NCI-H345 (cell line): ENCODE results near the gene MUC5B.
"Not testable (repeated sequence)": the region's sequence is repeated elsewhere in the genome, so short reads cannot be mapped to it uniquely, and the experiment has no call there.

ENCODE experiments used
- DNase-seq: peaks from one replicate; lab custom pipeline; 2025; lab: John Stamatoyannopoulos, UW

Gene MUC5B

DNA sequence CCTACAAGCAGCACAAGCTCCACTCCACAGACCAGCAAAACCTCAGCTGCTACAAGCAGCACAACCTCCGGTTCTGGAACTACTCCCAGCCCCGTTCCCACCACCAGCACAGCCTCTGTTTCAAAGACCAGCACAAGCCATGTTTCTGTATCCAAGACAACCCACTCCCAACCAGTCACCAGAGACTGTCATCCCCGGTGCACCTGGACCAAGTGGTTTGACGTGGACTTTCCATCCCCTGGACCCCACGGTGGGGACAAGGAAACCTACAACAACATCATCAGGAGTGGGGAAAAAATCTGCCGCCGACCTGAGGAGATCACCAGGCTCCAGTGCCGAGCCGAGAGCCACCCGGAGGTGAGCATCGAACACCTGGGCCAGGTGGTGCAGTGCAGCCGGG is 33.0 kb upstream of the MUC5B start:
- not testable (repeated sequence) for DNase-seq

GRCh38 chr11:1191786-1192470 is 30.9 kb upstream of the MUC5B start:
- DNase-seq = not testable (repeated sequence)

DNA sequence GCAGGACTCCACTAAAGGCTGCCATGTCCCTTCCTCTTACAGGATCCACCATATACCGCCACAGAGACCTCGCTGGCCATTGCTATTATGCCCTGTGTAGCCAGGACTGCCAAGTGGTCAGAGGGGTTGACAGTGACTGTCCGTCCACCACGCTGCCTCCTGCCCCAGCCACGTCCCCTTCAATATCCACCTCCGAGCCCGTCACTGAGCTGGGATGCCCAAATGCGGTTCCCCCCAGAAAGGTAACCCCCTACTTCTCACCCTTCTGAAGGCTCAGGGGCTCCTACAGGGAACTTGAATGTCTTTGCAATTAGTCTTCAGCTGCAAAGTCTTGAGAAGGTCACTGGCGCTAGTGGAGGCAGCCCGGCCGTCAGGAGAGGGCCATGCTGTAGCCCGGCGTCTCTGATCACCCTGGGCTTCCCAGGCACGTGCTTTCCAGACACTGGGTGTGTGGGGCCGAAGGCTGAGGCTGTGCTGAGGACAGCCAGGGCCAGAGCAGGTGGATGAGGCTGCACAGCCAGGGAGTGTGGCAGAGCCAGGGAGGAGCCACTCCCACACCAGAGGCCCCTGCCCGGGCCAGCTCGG is 30.0 kb upstream of the MUC5B start:
- no peak for DNase-seq

- DNase-seq = no peak
These were observed 29.3 kb upstream of the MUC5B start for GRCh38 chr11:1193326-1194230.

DNA sequence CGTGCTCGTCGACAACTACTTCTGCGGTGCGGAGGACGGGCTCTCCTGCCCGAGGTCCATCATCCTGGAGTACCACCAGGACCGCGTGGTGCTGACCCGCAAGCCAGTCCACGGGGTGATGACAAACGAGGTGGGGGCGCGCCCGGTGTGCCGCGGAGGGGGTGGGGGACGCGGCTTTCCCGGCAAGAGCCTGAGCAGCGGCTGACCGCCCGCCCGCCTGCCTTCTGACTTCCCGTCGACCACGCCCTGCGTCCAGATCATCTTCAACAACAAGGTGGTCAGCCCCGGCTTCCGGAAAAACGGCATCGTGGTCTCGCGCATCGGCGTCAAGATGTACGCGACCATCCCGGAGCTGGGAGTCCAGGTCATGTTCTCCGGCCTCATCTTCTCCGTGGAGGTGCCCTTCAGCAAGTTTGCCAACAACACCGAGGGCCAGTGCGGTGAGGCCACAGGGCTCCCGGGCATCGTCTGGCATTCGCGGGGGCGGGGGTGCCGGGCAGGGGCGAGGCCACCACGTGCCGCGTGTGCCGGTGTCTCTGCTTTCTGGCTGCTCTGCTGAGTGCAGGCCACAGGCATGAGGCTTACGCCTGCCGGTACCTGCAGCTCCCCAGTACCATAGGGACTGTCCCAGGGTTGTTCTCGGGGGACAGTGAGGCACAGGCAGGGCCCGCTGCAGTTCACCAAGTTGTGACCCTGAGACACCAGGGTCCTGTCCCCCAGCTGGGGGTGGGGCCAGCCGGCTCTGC is 28.5 kb upstream of the MUC5B start:
- DNase-seq = no peak

DNA sequence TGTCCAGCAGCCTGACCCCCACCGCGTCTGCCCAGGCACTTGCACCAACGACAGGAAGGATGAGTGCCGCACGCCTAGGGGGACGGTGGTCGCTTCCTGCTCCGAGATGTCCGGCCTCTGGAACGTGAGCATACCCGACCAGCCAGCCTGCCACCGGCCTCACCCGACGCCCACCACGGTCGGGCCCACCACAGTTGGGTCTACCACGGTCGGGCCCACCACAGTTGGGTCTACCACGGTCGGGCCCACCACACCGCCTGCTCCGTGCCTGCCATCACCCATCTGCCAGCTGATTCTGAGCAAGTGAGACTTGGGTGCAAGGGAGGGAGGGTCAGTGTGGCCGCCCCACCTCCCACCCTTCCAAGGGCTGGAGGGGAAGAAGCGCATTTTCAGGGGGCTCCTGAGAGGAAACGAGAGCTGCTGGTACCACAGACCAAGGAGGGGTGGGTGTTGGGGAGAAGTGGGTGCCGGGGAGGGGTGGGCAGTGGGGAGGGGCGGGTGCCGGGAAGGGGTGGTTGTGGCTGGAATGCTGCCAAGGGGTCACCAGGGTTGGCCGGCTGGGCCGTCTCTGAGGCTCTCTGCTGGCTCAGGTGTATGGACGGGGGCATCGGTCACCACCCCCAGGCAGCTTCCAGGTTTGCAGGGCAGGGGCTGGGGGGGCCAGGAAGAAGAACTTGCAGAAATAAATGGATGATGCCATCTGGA is 27.7 kb upstream of the MUC5B start:
- no peak for DNase-seq

DNA sequence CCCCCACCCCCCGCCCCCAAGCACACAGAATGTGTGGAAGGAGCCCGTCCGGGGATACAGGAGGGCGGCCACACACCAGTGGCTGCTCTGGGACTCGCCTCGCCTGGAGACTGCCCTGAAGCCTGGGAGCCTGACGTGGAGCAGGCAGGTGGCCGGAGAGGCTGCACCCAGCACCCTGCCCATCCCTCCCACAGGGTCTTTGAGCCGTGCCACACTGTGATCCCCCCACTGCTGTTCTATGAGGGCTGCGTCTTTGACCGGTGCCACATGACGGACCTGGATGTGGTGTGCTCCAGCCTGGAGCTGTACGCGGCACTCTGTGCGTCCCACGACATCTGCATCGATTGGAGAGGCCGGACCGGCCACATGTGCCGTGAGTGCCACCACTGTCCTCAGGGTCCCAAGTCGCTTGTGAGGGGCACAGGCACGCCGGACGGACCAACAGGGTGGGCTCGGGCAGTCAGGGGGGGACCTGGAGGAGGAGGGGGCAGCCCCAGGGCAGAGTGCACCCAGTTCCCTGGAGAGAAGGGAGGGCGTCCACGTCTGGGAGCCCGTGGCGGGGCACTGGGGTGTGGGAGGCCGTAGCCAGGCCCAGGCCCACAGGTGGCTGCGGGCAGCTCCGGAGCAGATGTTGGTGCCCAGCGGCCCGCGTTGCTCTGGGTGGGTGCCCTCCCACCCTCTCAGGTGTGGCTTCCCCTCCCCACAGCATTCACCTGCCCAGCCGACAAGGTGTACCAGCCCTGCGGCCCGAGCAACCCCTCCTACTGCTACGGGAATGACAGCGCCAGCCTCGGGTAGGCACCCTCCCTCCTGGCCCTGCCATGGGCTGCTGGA is 27.0 kb upstream of the MUC5B start:
- no peak for DNase-seq

- DNase-seq = no peak
These were observed 26.1 kb upstream of the MUC5B start for GRCh38 chr11:1196516-1197391.

DNA sequence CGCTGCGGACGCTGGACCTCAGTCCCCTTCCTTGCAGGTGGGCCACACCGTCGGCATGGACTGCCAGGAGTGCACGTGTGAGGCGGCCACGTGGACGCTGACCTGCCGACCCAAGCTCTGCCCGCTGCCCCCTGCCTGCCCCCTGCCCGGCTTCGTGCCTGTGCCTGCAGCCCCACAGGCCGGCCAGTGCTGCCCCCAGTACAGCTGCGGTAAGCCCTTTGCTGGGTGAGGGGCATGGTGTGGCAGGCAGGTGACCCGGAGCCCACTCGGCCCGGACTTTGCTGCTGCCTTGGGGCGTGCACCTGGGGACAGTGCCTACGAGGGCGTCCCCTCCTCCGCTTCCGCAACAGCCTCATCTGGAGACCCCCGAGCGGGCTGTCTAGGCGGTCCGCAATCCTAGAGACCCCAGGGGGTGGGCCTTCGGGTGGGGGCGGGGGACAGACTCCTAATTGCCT is 25.4 kb upstream of the MUC5B start:
- no peak for DNase-seq

DNA sequence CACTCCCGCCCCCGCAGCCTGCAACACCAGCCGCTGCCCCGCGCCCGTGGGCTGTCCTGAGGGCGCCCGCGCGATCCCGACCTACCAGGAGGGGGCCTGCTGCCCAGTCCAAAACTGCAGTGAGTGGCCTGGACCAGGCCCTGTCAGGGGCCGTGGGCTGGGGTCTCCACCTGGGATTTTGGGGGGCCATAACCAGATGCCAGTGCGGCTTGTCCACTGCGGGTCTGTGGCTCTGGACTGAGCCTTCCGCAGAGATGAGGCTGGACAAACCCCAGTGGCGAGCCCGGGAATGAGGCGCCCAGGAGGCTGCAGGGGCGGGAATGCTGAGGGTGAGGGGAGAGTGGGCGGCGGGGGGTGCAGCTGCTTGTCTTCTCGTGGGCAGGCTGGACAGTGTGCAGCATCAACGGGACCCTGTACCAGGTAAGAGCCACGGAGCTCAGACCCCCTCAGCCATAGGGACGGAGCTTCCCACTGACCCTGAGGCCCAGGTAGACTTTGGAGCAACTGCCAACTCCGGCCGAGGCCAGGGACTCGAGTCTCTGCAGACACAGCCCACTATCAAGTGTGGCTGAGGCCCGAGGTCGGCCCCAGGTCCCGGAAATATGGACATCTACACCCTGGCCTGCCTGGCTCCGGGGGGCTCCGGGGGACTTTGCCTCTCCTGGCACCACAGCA is 24.8 kb upstream of the MUC5B start:
- no peak for DNase-seq

- DNase-seq = peak; percentile 22
These were observed 24.2 kb upstream of the MUC5B start for GRCh38 chr11:1198561-1199240.

- no peak for DNase-seq
These were observed 23.6 kb upstream of the MUC5B start for GRCh38 chr11:1199241-1199750.

GRCh38 chr11:1199751-1200610 is 22.9 kb upstream of the MUC5B start:
- no peak for DNase-seq

DNA sequence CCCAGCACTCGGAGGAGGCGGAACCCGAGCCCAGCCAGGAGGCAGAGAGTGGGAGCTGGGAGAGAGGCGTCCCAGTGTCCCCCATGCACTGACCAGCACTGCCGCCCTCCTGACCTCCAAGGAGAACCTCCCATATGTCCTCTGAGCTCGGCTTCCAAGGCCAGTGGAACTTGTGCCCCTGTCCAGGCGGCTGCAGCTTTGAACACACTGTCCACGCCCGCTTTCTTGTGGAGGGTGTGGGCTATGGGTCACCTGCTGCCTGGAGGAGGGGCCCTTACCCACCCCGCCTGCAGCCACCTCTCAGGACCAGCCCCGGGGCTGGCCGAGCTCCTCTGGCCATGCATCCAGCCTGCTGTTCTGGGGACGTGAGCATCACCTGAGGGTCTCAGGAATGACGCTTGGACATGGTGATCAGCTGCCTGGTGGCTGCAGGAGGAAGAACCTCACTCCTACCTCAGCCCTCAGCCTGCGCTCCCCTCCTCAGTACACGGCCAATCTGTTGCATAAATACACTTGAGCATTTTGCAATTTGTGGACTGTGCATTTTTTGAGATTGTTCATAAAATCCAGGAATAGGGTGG is 22.2 kb upstream of the MUC5B start:
- no peak for DNase-seq

GRCh38 chr11:1201395-1202153 is 21.3 kb upstream of the MUC5B start:
- DNase-seq = no peak

DNA sequence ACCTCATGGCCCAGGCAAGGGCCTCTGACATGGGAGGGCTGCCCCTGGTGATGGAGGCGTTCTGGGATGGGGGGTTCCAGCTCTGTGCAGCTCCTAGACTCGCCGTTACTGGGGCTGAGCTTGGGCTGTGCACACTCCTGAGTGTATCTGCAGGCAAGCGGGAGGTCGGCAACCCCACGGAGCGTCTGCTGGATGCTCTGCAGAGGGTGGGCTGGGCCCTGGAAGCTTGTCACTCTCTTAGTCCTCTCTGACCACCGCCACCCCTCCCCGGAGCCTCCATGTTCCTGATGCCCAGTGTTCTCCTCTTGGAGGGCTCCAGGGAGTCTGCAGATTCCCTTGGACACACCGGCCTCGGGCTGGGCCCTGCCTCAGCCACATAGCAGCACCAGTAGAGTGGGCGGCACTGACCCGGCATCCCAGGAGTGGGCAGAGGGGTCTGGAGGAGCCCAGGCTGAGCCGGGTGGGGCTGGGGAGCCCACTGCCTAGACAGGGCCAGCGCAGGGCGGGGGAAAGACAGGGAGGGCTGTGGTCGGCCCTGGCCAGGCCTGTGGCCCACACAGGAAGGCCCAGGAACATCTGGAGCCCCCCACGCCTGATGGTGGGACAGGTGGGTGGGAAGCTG is 20.6 kb upstream of the MUC5B start:
- no peak for DNase-seq
